HG02642 (cell line): ENCODE data around the gene UCKL1.
"Not testable (repeated sequence)": the region's sequence is repeated elsewhere in the genome, so short reads cannot be mapped to it uniquely, and the experiment has no call there.

ENCODE experiments used
- ATAC-seq: cut with Tn5 transposase; IDR thresholded peaks from one replicate; pipeline ENCODE4 v1.9.1; 2021; ENCODE audit warnings: mild to moderate bottlenecking; ENCODE audit not compliant: unreplicated experiment, poor library complexity

The UCKL1 gene

DNA sequence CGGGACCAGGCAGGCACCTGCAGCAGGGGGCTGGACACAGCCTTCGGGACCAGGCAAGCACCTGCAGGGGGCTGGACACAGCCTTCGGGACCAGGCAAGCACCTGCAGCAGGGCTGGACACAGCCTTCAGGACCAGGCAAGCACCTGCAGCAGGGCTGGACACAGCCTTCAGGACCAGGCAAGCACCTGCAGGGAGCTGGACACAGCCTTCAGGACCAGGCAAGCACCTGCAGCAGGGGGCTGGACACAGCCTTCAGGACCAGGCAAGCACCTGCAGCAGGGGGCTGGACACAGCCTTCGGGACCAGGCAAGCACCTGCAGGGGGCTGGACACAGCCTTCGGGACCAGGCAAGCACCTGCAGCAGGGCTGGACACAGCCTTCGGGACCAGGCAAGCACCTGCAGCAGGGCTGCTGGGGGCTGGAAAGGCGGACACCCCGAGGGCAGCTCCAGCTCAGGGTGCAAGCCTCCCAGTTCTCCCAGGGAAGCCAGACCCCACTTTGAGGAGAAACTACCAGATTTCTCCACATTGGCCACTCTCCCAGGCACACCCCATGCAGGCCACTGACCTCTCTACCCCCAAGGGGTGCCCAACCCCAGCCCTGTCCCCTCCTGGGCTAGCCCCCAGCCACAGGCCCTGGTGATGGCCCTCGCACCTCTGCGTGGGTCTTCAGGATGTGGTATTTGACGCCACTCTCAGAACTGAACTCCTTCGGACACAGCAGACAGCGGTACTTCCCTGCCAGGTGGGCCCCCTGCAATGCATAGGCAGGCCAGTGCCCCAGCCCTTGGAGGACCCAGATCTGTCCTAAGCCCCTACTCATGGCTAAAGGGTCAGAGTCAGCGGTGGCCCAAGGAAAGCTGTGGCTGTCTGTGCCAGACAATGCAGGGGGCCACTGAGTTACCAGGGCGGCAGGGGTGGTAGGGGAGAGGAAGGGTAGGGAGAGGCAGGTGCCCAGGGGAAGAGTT, 4.7 kb upstream of the UCKL1 start:
- ATAC-seq = not testable (repeated sequence)

DNA sequence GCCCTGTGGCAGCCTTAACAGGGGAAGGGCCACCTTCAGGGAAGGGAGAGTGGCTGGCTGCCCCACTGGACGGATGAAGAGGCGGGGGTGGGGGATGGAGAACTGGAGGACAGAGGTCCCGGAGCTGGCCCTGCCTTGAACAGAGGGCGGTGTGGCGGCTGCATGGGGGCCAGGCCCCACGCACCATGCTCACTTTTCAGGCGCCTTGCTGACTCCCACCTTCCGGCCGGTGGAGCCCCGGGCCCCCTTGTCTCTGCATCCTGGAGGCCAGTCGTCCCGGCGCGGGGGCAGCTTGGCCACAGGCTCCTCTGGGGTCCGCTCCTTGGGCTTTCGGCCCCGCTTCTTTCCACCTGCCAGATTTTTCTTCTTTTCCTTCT, 3.5 kb upstream of the UCKL1 start:
- no peak for ATAC-seq

DNA sequence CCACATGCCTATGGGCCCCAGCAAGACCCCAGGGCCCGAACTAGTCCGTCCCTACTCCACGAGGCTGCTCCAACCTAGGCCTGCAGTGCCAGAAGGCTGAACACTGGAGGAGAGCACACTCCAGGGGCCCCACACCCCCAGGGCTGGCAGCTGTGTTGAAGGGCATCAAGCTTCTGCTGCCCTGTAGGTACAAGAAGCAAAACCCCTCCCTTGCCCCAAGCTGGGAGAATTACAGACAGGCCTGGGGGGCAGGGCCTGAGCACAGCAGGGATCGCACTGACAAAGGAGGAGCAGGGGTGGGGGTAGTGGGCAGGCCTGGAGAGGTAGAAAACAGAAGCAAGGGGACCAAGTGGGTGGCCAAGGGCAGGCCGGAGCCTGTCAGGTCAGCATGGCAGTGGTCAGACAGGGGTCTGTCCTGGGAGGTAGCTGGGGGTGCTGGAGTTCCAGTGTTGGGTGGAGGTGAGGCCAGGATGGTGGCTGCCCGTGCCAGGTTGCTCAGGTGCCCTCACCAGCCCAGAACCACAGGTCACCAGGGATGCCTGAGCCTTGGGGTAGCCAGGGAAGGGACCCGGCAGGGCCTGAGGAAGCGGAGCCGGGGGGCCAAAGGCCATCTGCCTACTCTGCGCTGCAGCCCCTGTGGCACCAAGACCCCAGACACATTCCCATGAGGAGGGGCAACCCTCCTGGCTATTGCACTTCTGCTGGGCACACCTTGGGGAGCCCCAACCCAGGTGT, 2.9 kb upstream of the UCKL1 start:
- ATAC-seq = no peak

DNA sequence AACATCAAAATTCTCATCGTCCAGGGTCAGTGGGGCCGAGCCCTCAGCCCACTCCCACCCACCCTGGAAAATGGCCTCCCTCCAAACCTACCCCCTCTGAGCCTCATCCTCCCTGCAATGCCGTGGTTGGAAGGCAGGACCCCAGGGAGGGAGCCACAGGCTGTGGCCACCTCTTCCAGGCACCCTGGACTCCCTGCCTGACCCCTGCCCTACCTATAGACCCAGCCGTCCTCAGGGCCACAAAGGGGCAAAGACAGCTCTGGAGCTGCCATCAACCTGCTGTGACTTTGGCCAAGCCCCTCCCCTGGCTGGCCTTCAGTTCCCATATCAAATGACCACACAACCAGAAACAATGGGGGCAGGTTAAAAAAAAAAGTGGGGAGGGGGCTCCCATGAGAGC, 2.3 kb upstream of the UCKL1 start:
- no peak for ATAC-seq

DNA sequence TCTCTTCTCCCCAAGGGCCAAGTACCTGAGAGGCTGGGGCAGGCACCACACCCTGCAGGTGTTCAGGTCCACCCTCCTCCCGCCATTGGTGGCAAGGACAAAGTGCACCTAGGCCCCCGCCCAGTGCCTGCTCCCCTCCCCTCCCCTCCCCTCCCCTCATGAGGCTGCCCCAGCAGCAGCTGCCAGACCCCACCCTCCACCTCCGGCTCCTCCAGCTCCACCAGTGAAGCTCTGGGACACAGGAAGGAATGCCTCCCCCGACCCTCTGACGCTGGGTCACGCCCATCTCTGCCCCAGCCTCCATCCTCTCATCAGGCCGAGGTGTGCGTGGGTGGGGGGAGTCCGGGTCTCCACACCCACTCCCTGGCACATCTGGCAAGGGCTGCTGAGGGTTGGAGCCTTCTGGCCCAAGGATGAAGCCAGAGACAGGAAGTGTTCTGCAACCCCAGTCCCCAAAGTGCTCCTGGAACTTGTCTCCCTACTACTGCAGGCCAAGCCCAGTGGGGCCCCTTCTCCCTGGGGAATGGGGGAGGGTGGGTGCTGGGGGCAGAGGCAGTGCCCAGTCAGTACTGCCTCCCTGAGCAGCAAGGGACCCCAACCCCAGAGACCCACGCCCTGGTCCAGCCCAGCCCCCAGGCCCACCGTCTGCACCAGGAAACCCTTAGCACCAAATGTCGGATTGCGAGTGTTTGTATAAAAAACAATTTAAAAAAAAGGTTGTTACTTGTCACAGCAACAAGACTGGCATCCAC, 1.6 kb upstream of the UCKL1 start:
- no peak for ATAC-seq

DNA sequence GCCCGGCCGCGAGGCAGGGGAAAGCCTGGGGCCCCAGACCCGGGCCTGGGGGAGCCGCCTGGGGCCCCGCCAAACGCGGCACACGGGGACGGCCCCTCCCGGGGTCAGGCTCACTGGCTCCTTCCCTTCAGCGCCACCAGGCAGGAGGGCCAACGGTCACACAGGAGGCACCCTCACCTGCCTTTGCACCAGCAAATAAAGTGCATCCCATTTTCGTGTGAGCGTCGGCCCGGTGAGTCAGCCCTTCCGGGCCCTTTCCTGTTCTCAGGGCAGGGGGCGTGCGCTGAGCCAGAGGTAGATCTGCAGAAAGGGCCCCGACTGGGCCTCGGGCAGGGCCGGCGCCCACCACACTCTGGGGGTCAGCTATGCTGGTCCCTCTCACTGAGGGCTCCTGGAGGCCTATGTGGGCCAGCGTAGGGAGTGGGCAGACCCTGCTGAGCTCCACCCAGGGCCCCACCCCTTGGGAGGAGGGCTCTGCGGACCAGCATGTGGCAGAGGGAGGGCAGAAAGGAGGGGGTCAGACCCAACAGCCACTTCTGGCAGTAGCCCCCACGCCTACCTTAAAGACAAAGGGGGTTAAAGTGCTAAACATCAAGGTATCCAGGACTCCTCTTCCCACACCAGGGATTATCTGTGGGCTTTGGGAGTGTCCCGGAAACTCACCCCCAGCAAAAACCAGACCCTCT, 931 bp upstream of the UCKL1 start:
- no peak for ATAC-seq

DNA sequence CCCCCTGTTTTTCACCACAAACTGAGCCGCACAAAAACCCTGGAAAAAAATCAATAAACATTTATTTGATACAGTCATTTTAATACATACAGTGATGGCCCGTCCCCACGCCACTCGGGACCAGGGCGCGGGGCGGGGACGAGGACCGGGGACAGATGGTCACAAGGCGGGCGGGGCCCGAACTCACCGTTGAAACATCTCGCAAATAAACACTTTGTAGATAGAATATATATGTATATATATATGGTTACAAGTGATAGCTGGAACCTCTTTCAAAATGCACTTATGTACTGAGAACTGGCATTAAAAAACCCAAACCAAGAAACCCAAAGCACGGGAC, 418 bp upstream of the UCKL1 start:
- ATAC-seq = no peak

DNA sequence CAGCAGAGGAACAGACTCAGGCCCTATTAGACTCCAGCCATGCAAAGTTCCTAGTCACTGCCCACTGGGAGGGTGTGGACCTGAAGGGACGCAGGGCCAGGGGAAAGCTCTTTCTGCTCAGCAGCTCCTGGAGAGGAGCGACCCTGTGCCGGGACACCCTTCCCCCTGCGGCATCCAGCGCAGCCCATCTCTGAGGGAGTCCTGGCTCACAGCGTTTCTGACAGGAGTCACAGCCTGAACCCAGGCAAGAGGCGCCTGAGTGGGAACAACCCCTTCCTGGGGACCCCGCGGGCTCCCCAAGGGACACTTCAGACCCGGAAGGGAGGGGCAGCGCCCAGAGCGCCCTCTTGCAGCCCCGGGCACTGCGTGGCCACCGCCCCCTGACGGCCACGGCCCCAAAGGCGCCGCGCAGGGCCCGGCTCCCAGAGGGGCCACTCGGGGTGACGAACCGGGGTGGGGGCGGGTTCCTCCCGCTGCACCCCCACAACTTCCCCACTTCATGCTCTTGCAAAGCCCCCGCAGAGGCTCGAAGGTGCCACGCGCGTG, 862 bp downstream of the UCKL1 start:
- ATAC-seq = peak; percentile 16

DNA sequence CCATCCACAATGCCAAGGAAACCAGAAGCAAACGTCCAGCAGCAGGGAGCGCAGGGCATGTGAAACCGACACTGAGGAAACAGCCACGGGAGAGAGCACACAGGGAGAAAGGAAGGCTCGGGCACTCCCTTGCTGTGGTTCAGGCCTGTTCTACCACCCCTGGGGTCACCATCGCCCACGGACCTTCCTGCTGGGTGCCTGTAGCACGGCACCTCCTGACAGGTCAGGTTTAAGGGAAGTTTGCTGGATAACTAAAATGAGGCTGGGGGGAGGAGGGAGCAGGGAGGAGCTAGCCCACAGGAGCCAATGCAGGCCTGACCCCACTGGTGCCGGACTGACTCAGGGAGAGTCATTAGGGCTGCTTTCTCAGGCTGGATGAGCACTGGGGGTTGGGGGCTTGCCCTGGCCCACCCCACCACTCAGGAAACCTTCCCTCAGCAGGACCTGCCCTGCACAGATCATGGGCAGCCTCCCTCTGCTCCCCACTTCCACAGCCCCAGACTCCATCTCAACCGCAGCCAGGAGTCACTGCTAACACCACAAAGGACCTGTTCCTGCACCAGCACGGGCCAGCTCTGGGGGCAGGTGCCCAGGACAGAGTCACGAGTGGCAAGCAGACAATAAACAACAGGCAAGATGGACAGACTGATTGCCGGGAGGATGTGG, 2.3 kb downstream of the UCKL1 start:
- ATAC-seq = no peak

DNA sequence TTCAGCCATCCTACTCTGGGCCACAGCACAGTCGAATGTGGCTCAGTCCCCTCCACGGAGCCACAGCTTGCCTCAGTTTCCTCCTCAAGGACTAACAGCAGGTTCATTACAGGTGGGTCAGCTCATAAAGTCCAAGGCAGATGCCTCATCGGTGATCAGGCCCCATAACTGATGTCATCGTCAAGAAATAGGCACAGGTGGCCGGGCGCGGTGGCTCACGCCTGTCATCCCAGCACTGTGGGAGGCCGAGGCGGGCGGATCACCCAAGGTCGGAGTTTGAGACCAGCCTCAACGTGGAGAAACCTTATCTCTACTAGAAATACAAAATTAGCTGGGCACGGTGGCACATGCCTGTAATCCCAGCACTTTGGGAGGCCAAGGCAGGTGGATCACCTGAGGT, 3.4 kb downstream of the UCKL1 start:
- ATAC-seq = no peak

DNA sequence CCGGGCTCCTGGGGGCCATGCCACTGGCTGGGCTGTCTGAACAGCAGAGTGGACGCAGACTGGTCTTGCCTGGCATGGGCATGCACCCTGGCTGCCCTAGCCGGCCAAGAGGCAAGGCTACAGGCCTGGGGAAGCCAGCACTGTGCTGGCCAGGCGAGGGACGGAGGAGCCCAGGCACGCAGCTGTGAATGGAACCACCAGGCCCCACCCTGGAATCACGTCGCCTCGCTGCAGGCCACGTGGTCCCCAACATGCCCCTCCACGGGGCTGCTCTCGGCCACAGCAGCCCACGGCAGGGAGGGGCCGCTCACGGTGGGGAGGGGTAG, 4.0 kb downstream of the UCKL1 start:
- no peak for ATAC-seq

DNA sequence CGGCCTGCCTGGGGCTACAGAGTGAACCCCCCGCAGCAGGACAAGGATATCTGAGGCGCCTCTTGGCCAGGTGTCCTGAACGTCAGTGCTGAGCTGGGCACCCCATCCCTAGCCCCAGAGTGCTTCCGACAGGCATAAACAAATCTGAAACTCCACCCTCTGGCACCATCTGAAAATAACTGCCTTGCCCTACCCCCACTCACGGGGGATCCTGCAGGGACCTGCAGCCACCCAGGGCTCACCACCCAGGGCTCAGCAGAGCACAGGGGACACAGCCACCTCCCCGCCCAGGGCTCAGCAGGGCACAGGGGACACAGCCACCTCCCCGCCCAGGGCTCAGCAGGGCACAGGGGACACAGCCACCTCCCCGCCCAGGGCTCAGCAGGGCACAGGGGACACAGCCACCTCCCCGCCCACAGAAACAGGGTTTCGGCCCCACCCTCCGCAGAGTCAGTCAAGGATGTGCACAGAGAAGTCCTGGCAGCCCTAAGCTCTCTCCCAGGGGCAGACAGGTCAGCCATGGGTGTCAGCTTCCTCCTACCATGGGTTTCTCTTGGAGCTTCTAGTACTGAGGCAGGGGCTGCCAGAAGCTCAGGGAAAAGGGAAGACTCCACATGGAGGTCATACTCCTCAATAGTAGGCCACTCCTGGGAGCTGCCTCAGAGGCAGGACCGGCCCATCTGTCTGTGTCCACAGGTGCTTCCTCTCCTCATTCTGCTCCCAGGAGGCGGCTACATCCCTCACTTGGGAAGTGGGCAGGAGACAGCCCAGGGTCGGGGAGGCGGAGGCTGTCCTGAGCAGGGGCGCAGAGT, 4.6 kb downstream of the UCKL1 start:
- no peak for ATAC-seq

DNA sequence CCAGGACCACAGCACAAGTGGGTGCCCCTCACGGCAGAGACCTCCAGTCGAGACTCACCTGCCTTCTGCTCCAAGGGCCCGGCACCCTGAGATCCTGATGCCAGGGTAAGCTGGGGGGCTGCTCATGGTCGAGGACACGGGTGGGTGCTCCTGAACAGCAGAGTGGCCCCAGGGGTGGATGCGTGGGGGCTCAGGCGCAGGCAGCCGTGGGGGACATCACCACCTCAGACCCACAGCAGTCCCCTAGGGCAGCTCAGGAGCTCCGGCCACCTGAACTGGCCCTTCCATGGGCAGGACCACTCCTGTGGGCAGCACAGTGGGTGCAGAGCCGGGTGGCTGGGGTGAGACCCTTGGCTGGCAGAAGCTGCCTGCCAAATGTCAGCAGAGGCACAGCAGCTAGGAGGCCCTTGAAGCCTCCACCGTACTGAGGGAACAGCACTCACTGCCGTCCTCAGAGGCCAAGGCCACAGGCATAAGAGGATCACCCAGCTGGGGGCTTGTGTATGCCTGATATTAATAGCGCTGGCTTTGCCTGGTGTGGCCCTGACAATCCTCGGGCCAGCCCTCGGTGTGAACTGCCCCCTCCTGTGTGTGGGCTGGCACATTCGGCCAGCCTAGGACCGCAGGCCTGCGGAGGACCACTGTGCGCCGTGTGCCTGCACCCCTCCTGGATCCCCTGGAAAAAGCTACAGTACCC, 5.4 kb downstream of the UCKL1 start:
- no peak for ATAC-seq

DNA sequence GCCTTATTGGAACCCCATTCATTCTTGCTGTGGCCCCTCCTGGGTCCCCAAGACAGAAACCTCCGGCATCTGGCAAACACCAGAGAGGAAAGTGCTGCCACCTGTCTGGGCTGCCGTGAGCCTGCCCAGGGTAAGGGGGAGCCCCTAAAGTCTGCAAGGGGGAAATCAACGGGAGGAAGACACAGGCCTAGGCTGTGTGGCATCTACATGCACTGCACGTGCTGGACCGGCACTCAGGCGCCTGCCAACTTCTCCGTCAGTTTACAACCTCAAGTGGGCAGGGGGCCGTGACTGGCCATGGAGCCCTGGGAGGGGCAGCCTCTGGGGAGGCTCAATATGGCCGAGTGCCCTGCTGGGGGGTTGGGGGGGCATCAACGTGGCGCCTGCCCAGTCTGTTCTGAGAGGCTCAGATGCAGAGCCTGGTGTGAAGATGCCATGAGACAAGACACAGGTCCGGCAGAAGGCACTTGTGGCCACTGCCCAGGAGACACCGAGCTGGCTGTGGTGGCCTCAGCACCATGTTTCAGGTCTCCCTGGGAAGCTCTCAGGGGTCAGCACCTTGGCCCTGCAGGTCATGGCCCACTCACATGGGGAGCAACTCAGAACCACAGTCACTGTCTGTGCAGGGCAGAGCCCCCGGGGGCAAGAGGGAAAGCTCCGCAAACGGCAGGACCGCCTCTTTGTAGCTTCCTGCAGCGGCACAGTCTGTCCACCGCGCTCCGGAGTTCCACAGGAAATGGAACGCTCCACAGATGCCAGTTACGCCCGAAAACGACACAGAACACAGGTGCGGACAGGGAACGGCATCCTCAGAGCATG, 8.4 kb downstream of the UCKL1 start:
- no peak for ATAC-seq

DNA sequence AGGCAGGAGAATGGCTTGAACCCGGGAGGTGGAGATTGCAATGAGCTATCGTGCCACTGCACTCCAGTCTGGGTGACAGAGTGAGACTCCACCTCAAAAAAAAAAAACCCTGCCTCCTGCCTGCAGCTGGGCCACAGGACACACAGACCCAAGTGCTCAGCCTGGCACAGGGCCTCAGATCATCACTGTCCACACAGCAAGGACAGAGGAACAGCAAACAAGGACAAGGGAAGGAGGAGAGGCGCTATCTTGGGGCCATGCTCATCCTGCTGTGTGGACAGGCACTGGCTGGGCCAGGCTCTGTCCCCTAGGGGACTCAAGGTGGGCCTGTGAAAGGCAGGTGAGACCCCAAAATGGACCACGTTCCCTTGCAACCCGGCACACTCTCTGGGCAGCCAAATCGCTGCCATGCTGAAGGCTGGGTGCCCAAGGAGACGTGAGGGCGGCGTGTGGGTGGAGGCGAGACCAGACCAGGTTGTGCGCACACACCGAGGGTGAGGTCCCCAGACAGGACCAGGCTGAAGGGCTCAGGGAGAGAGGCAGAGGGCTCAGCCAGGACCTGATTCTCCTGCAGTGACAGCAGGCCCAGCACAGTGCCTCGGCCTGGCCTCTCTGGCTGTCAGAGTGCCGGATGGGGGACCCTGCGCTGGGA, 9.1 kb downstream of the UCKL1 start:
- no peak for ATAC-seq

DNA sequence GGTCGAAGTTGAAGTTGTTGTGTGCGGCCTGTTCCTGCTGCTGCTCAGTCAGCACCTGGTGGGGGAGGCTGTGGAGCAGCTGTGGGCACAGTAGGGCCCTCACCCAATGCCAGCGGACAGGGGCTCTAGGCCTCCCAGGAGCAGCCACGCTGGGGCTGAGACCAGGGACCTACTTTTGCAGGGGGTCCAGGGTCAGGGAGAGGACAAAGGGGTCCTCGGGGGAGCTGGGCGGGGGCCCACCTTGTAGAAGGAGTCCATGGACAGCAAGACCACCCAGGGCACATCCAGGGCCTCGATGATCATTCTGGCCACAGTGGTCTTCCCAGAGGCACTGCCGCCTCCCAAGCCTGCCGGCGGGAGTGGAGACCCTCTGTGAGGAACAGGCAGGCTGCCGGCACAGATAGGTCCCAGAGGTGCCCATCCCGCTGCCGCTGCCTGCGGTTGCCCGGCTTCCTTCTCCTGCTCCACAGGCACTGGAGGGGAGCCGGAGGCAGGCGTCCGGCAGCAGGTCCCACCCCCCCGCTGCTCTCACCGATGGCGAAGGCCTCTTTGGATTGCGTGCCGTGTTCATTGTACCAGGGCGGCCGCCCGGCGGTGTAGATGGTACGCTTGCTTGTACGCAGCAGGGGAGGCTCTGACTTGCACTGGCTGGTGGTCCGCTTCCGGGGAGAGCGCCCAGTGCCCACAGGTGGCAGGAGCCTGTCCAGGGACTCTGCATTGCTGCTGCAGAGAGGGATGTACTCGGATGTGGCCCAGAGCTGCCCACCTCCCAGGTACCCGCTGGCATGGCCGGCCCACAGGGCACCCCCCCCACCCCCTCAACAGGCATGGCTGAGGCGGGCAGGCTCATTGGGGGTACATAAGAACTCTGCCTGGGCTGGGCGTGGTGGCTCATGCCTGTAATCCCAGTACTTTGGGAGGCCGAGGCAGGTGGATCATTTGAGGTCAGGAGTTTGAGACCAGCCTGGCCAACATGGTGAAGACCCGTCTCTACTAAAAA, 10.0 kb downstream of the UCKL1 start:
- ATAC-seq = no peak
